K562 (cell line): ENCODE measurements around the gene IFT122. TPM values are rescaled to one million over a fixed set of nuclear protein-coding genes. Genes with fewer than 3 reads are reported as not detected.

Experiments used
- ATAC-seq: fragments of 200-7000 bp; cut with Tn5 transposase; 3 replicates; pipeline ENCODE4 v1.9.1; 2020; ENCODE audit warnings: moderate library complexity
- BruUV-seq: library from RNA; stranded (reverse); fragments of 400-500 nt; replicated peaks from 2 replicates; lab custom pipeline; 2021; lab: Mats Ljungman, UMichigan
- CTCF ChIA-PET: fragments of 300-600 bp; formaldehyde crosslinking; extraction: SDS; loops from one replicate; lab custom pipeline; 2021; ENCODE audit warnings: low intra/inter-chr PET ratio; lab: Yijun Ruan, JAX
- POLR2A ChIA-PET: fragments of 300-600, 350-650 bp; sonication (Branson Sonifier 250); formaldehyde crosslinking; extraction: SDS; loops from one replicate; lab custom pipeline; 2021; ENCODE audit warnings: antibody characterized with exemption, inconsistent platforms; lab: Yijun Ruan, JAX
- DNase-seq, 4 experiments: peaks; one replicate each; pipeline versions ENCODE4 v3.0.0 to v3.0.0-alpha.2; 2011 to 2018; ENCODE audit warnings: low spot score in 3 of 4, mixed read lengths in 3 of 4; ENCODE audit errors: extremely low read depth in 1 of 4
- FAIRE-seq: peaks from 2 replicates; lab custom pipeline; 2011; peaks lifted over from hg19 to GRCh38; lab: Jason Lieb, UNC
- H2AFZ ChIP-seq: 2 replicates; pipeline ENCODE4 v1.6.0; 2011; ENCODE audit warnings: low read depth, low read length, control low read depth, inconsistent platforms
- H3K27ac ChIP-seq: fragments of 200-600 bp; 3 replicates; pipeline ENCODE4 v1.8.0; 2011; ENCODE audit warnings: low read depth, mild to moderate bottlenecking, control low read depth, inconsistent platforms, low read length, moderate library complexity, mixed read lengths; ENCODE audit errors: extremely low read depth
- H3K27me3 ChIP-seq, 2 experiments: fragments of 300-600 bp in 1 of 2; 2 replicates in 1 of 2; 3 replicates in 1 of 2; pipeline versions ENCODE4 v1.6.0 to v1.8.0; 2011; ENCODE audit warnings: inconsistent platforms in 2 of 2, low read length in 2 of 2, mild to moderate bottlenecking in 1 of 2, mixed read lengths in 1 of 2, moderate library complexity in 1 of 2; ENCODE audit not compliant: control insufficient read depth in 2 of 2, insufficient read depth in 2 of 2
- H3K36me3 ChIP-seq: fragments of 300-600 bp; 3 replicates; pipeline ENCODE4 v1.8.0; 2011; ENCODE audit warnings: mild to moderate bottlenecking, low read length, inconsistent platforms; ENCODE audit not compliant: control insufficient read depth, insufficient read depth
- H3K4me1 ChIP-seq, 2 experiments: fragments of 200-600 bp in 1 of 2; replicated peaks in 1 of 2; 2 replicates in 1 of 2; 3 replicates in 1 of 2; pipeline versions ENCODE4 v1.5.1 to v1.8.0; 2011; ENCODE audit warnings: inconsistent platforms in 2 of 2, low read length in 2 of 2, mild to moderate bottlenecking in 1 of 2, mixed read lengths in 1 of 2, moderate library complexity in 1 of 2; ENCODE audit not compliant: control insufficient read depth in 2 of 2, insufficient read depth in 2 of 2
- H3K4me2 ChIP-seq: 2 replicates; pipeline ENCODE4 v1.6.1; 2011; ENCODE audit warnings: low read length, control low read depth, inconsistent platforms, mixed read lengths; ENCODE audit not compliant: insufficient read depth
- H3K4me3 ChIP-seq: fragments of 200-600 bp; sonication (generic), shearing (Covaris generic); 2 replicates; pipeline ENCODE4 v1.5.1; 2016; ENCODE audit warnings: control low read depth, inconsistent platforms
- H3K79me2 ChIP-seq: fragments of 200-600 bp; 3 replicates; pipeline ENCODE4 v1.8.0; 2011; ENCODE audit warnings: low read length, inconsistent platforms; ENCODE audit not compliant: control insufficient read depth, insufficient read depth
- H3K9ac ChIP-seq, 2 experiments: 2 replicates each; pipeline versions ENCODE4 v1.6.0 to v1.6.1; 2011; ENCODE audit warnings: low read depth in 2 of 2, low read length in 2 of 2, control low read depth in 1 of 2, inconsistent platforms in 1 of 2, mild to moderate bottlenecking in 1 of 2, mixed read lengths in 1 of 2; ENCODE audit not compliant: insufficient read depth in 1 of 2
- H3K9me1 ChIP-seq: one replicate; pipeline ENCODE4 v1.6.0; 2011; ENCODE audit warnings: inconsistent platforms, mild to moderate bottlenecking, low read length, moderate library complexity; ENCODE audit not compliant: control insufficient read depth, insufficient read depth
- H3K9me3 ChIP-seq: replicated peaks from 2 replicates; pipeline ENCODE4 v1.5.1; 2011; ENCODE audit warnings: low read depth, low read length, inconsistent platforms; ENCODE audit not compliant: control insufficient read depth, insufficient read depth
- H4K20me1 ChIP-seq: replicated peaks from 2 replicates; pipeline ENCODE4 v1.6.1; 2011; ENCODE audit warnings: low read length, inconsistent platforms, mixed read lengths; ENCODE audit not compliant: control insufficient read depth, insufficient read depth
- BRD4 ChIP-seq: fragments of 200-600 bp; sonication (generic); IDR thresholded peaks from 2 replicates; pipeline ENCODE4 v1.6.1; 2017; ENCODE audit warnings: inconsistent platforms
- CC2D1A ChIP-seq: fragments of 450-650 bp; IDR thresholded peaks from 2 replicates; pipeline ENCODE4 v1.6.1; 2017; ENCODE audit warnings: mild to moderate bottlenecking
- ETV5 ChIP-seq: sonication (generic); formaldehyde crosslinking; IDR thresholded peaks from 2 replicates; pipeline ENCODE4 v1.4.0; 2020; ENCODE audit warnings: low read depth, mild to moderate bottlenecking, missing genetic modification reagents
- EZH2 ChIP-seq: IDR thresholded peaks from 2 replicates; pipeline ENCODE4 v1.6.1; 2012; ENCODE audit warnings: low read depth, mild to moderate bottlenecking, inconsistent platforms, low read length, borderline replicate concordance
- HINFP ChIP-seq: fragments of 450-650 bp; conservative IDR thresholded peaks from 2 replicates; pipeline ENCODE4 v1.6.1; 2016; ENCODE audit warnings: missing genetic modification characterization, low read depth, mild to moderate bottlenecking, control low read depth, missing compliant biosample characterization
- MIER1 ChIP-seq: fragments of 450-650 bp; IDR thresholded peaks from 2 replicates; pipeline ENCODE4 v1.6.1; 2016; ENCODE audit warnings: antibody characterized with exemption, mild to moderate bottlenecking, low read depth
- PCBP1 ChIP-seq: fragments of 200-400 bp; formaldehyde crosslinking; IDR thresholded peaks from 2 replicates; pipeline ENCODE4 v1.6.1; 2018; ENCODE audit warnings: mild to moderate bottlenecking, low read depth, low read length; ENCODE audit not compliant: poor library complexity, severe bottlenecking
- RBM39 ChIP-seq: fragments of 200-400 bp; formaldehyde crosslinking; optimal IDR thresholded peaks from 2 replicates; pipeline ENCODE3; 2018; ENCODE audit warnings: low read depth, low read length
- SAP30 ChIP-seq: fragments of 200-600 bp; sonication (generic); IDR thresholded peaks from 2 replicates; pipeline ENCODE4 v1.6.1; 2012; ENCODE audit warnings: borderline replicate concordance, low read depth, mild to moderate bottlenecking, moderate library complexity, low read length, control low read depth, inconsistent platforms; ENCODE audit not compliant: insufficient read depth, poor library complexity, severe bottlenecking
- SP2 ChIP-seq: IDR thresholded peaks from 2 replicates; pipeline ENCODE4 v1.6.1; 2011; ENCODE audit warnings: mild to moderate bottlenecking, low read depth, low read length, moderate library complexity; ENCODE audit not compliant: poor library complexity, severe bottlenecking; ENCODE audit errors: extremely low read depth
- SRSF7 ChIP-seq: fragments of 200-400 bp; formaldehyde crosslinking; optimal IDR thresholded peaks from 2 replicates; pipeline ENCODE3; 2017; ENCODE audit warnings: mild to moderate bottlenecking, low read depth, low read length
- STAT5B ChIP-seq: fragments of 250-450 bp; sonication (Bioruptor Pico); IDR thresholded peaks from 2 replicates; pipeline ENCODE4 v1.8.0; 2021; ENCODE audit warnings: mild to moderate bottlenecking, inconsistent platforms
- ZBTB11 ChIP-seq, 3 experiments: fragments of 200-800 bp in 1 of 3; fragments of 250-450 bp in 1 of 3; fragments of 450-650 bp in 1 of 3; sonication (Bioruptor Pico) in 1 of 3; sonication (Bioruptor generic) in 1 of 3; formaldehyde crosslinking in 1 of 3; IDR thresholded peaks; 2 replicates each; pipeline versions ENCODE4 v1.6.1 to v1.8.0; 2016 to 2022; ENCODE audit warnings: mild to moderate bottlenecking in 2 of 3, missing genetic modification characterization in 2 of 3, missing compliant biosample characterization in 1 of 3, moderate library complexity in 1 of 3
- ZNF197 ChIP-seq: fragments of 200-800 bp; sonication (Bioruptor generic); IDR thresholded peaks from 2 replicates; pipeline ENCODE4 v1.6.1; 2016; ENCODE audit warnings: low read depth, missing genetic modification characterization, missing compliant biosample characterization
- ZNF408 ChIP-seq: fragments of 250-450 bp; sonication (Bioruptor Pico); IDR thresholded peaks from 2 replicates; pipeline ENCODE4 v1.4.0; 2020; ENCODE audit warnings: low read depth, mild to moderate bottlenecking, moderate library complexity
- ZNF41 ChIP-seq: fragments of 250-450 bp; sonication (Bioruptor Pico); conservative IDR thresholded peaks from 2 replicates; pipeline ENCODE4 v1.4.0; 2020; ENCODE audit warnings: mild to moderate bottlenecking
- ZNF766 ChIP-seq: fragments of 200-800 bp; sonication (Bioruptor generic); conservative IDR thresholded peaks from 2 replicates; pipeline ENCODE4 v1.6.1; 2016; ENCODE audit warnings: missing genetic modification characterization, missing compliant biosample characterization
- in situ Hi-C: fragments of 300-500 bp; cut with MboI; formaldehyde crosslinking; loops from 4 replicates; pipeline ENCODE4 v1.15.0; 2018; ENCODE audit warnings: inconsistent platforms, mixed read lengths
- intact Hi-C: fragments of 100-400 bp; cut with micrococcal nuclease; formaldehyde crosslinking; loops from 2 replicates; pipeline ENCODE4 v1.14.2; 2022
- polyA plus RNA-seq, 8 experiments: library from polyadenylated mRNA; depleted of rRNA in 4 of 8; stranded (reverse) in 5 of 8; unstranded in 3 of 8; fragments of >200 nt; fragmentation: Nextera tagmentation in 2 of 8; fragmentation: Illumina TruSeq in 1 of 8; extraction: Ambion mirVana in 2 of 8; extraction: Trizol in 1 of 8; gene quantifications; 2 replicates each; pipeline versions ENCODE4 v1.2.1 to v1.2.3, GENCODE V29; 2011 to 2014; ENCODE audit warnings: inconsistent platforms in 1 of 8, missing spikeins in 1 of 8
- total RNA-seq, 7 experiments: library from RNA; depleted of rRNA in 6 of 7; stranded (reverse); fragments of >200 nt in 6 of 7; fragmentation: Illumina TruSeq in 2 of 7; extraction: Trizol in 2 of 7; gene quantifications; 2 replicates each; pipeline versions ENCODE4 v1.2.1 to v1.2.3, GENCODE V29; 2011 to 2021; ENCODE audit warnings: low replicate concordance in 1 of 7

Gene IFT122
- total and polyA plus RNA-seq, 9 of the 15 experiments (the other 6 are each of a cell fraction or from before 2014, with no cell fraction given): 2.4 to 11.5 (median 7.7) TPM

DNA sequence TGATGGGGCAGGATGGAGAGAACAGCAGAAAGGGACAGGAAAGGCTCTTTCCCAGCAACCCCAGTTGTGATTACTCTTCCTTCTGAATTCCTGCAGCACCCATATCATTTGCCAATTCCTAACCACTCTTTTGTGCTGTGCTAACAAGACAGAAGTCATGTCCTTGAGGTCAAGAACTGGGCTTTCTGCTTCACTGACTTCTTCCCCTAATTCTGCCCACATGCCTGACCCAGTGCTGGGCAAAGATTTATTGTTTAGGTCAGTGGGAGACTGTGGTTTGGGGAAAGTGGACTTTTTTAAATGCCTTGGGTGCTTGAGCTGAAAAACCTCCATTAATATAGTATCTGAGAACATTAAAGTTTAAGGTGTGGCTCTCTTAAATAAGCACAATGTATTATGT lies 7.4 kb upstream of the IFT122 start:
- no peak for FAIRE-seq
- TF ChIP-seq ZNF197 (no peak), EZH2 (no peak), SP2 (no peak), ZNF766 (CRISPR knock-in tag) (no peak), SRSF7 (no peak), HINFP (tag) (no peak), ZBTB11 (CRISPR knock-in tag; IDR thresholded peaks at IDR 0.05) (no peak), STAT5B (no peak), CC2D1A (no peak), PCBP1 (no peak), ETV5 (CRISPR knock-in tag) (no peak), SAP30 (no peak), ZNF408 (CRISPR knock-in tag) (no peak), ZNF41 (CRISPR knock-in tag) (no peak), RBM39 (no peak), MIER1 (no peak), BRD4 (no peak)
- TF ChIP-seq, all 486 proteins: peak for 0
- H4K20me1 ChIP-seq: no peaks in the 10 kb centered on the region
- H3K9ac ChIP-seq: no peak overlapping the region
- no peaks in the 10 kb centered on the region for H3K9me3 ChIP-seq
- H3K4me2 ChIP-seq: no peak overlapping the region
- H3K36me3 ChIP-seq: peaks cover 84% of the 10 kb centered on the region
- in situ Hi-C loops (no loop called here), intact Hi-C loops (no loop called here)
- no peak overlapping the region for H2AFZ ChIP-seq
- ATAC-seq: no peak
- H3K4me3 ChIP-seq: no peak overlapping the region
- ChIA-PET CTCF (no interaction called here), POLR2A (no interaction called here)
- no peak for DNase-seq
- no peaks in the 10 kb centered on the region for H3K27me3 ChIP-seq
- no TSS peak for BruUV-seq
- no peak overlapping the region for H3K27ac ChIP-seq
- H3K9me1 ChIP-seq: no peaks in the 10 kb centered on the region
- peaks cover 14 to 25% of the 10 kb centered on the region in 2 experiments; a peak in 4 of 5 replicates for H3K4me1 ChIP-seq
- H3K79me2 ChIP-seq: peaks cover 40% of the 10 kb centered on the region
